Suppressor macrophage treated with lipopolysaccharide for 1 hour (primary cell): ENCODE data around the gene CCR9.
A peak's percentile ranks its signal among the peaks of the same experiment; 100 is the strongest.

Experiments used
- DNase-seq, 3 donors: peaks; one replicate each; pipeline ENCODE4 v3.0.0-alpha.2; 2020 to 2022

The CCR9 gene

DNA sequence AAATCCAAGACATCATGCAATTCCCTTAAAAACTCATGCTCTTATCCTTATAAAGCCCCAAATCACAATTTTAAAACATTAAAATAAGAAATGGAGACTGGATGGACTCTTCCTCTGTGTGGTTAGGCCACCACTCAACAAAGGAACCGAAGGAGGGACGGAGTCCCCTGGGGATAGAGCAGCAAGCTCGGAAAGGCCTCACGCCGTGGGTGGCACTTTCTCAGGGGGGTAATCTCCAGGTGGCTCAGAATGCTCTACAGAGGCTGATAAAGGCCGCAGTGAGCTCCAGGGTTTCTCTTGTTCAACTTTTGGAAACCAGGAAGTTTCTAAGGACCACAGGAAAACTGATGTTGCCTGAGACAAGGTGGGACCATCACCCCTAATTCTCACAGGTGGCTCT lies 23.2 kb downstream of the CCR9 start:
- no peak for DNase-seq

GRCh38 chr3:45910892-45911291 lies 24.5 kb downstream of the CCR9 start:
- DNase-seq, result no peak

GRCh38 chr3:45911511-45912226 lies 25.3 kb downstream of the CCR9 start:
- DNase-seq, result no peak

DNA sequence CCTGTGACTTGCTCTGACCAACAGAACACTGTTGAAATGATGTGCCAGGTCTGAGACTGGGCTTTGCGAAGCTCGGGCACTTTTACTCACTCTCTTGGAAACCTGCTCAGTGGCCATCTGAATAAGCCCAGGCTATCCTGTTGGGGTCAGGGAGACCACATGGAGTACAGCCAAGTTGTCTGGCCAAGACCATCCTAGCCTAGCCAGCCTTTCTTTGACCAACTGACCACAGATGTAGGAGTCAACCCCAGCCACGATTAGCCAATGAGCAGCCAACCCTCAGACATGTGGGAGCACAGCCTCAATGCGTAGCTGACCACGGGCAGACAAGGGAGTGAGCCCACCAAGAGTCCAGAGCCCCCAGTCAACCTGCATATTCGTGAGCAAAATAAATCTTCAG lies 26.1 kb downstream of the CCR9 start:
- DNase-seq, result no peak

DNA sequence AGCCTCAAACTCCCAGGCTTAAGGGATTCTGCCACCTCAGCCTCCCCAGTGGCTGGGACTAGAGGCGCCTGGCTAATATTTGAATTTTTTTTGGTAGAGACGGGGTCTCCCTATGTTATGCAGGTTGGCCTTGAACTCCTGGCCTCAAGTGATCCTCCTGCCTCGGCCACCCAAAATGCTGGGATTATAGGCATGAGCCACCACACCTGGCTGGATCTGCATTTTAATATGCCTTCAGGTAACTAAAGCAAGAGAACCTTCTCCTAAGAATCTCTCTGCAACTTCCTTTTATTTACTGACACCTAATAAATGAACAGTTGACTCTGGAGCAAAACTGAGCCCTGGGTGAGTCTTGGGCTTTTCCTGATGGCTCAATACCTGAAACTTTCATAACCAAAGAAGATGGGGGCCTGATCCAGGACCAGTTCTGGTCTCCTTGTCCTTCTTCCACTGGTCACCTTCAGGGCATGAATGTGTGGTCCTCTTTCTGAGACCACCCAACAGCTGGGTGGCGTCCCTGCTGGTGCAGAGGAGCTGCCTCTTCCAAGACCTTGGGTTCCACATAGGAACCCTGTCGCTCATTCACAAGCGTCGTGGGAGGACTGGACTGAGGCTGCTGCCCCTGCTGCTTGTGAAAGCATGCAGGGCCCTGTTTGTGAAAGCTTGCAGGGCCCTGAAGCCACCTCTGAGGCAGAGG lies 28.2 kb downstream of the CCR9 start:
- DNase-seq, result no peak

DNA sequence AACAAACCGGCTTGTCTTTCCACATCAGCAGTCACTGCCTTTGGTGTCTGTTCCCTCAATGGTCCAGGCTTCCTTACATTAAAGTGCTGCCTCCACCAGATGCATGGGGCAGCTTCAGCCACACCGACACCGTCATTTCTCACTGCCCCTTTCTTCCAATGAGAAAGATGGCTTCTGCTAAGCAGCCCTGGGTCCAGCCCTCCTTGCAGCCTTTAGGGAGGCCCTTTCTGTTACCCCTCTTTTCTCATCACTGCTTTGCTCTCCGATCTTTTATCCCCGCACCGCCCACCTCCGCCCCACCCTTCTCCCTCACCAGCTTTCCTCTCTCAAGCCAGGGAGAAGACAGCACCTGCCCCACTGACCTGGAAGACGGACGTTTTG lies 28.7 kb downstream of the CCR9 start:
- DNase-seq, result no peak

GRCh38 chr3:45915518-45916231 lies 29.3 kb downstream of the CCR9 start:
- DNase-seq, result peak; percentile 58 to 71 (median 68)

GRCh38 chr3:45917146-45917898 lies 31.0 kb downstream of the CCR9 start:
- DNase-seq, result no peak

GRCh38 chr3:45921158-45922038 lies 35.1 kb downstream of the CCR9 start:
- no peak for DNase-seq

- DNase-seq, result no peak
Measured at GRCh38 chr3:45922039-45922326, 35.6 kb downstream of the CCR9 start.

DNA sequence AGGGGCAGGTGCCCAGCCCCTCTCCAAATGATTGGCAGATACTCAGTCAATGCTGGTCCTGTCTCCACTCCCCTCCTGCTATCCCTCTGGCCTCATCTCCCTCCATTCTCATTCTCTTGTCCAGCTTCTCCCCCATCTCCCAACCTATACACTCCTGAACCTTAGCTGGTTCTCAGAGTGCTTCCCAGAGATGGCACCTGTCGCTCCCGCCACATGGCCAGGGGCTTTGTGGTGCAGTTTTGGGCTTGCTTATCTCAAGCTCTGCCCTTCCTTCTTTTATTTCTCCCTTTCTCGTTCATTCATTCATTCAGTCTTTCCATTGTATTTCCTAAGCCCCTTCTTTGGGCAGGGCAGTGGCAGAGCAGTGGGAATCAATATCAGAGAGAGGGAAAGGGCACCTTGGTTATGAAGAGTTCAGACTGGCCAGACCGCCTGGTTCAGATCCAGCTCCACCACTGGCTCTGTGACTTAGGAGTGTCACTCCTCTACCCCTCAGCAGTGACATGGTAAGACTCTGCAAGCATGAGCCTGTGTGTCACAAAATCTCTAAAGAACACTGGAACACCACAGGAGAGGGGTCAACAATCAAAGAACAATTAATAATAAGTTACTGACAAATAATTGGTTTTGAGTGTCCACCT lies 36.7 kb downstream of the CCR9 start:
- DNase-seq, result no peak

DNA sequence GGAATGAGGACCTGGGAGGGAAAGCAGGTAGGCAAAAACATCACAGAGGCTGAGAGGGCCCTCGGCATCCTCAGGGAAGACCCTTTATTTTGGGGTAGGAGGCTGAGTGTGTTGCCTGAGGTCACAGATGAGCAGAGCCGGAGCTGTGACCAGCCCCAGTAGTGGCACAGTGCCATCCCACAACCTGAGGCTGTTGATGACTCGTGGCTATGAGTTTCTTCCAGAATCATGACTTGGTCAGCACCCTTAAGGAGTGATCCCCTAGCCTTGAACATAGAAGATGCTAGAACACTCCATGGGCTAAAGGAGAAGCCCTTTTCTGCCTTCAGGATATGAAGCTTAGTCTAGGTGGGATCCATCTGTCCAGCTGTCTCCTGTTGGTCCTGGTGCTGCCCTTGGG lies 37.4 kb downstream of the CCR9 start:
- no peak for DNase-seq

DNA sequence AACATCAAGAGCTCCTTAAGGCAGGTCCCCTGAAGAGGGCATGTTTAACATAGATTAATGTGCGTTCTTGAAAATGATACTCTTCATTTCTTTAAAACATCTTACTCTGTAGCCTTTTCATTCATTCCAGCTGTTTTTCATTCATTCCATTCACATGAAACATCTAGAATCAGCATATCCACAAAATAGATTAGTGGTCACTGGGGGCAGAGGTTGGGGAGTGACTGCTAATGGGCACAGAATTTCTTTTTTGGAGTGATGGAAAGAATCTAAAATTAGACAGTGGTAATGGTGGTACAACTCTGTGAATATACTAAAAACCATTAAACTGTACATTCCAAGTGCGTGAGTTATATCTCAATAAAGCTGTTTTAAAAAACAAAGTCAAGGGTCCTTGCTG lies 41.5 kb downstream of the CCR9 start:
- no peak for DNase-seq

DNA sequence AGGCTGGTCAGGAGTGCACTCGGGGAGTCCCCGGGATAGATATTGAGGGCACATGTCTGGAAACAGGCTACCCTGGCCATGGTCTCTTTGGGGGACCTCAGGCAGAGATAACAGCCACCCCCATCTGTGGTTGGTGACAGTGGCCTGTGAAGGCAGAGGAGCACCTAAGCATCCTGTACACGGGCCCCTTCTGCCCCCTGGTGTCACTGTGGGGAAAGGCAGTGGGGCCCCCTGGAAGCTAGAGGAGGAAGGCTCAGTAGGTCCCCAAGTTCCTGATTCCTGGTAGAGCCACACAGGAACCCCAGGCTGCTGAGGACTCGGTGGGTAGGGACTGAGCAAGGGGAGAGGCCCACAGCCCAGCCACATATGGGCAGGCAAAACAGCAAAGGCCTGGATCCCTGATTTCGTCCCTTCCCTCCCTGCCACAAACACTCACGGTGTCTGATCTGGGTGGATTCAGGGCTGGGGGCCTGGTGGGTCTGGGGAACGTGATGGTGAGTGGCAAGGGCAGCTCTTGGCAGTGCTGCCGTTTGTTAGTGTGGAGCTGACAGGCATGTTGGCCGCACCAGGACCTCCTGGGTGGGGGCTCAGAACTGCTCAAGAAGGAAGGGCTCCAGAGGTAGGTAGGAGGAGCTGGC lies 42.8 kb downstream of the CCR9 start:
- DNase-seq, result peak; percentile 58 to 76 (median 68)

DNA sequence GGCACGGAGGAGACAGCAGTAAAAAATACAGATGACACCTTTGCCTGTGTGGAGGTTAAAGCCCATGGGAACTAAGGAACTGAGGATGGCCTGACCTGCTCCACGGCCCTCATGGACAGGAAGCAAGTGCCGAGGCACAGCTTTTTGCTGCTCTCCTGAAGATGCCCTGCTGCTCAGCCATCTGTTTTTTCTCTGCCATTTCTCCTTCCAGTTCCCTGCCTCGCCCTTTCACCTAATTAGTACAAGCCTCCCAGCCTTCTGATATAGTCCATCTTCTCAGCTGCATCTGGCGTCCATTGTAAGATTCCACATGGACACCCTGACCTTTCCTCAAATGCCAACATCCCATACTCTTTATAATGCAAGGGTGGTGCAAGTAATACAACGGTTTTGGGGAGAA lies 45.2 kb downstream of the CCR9 start:
- DNase-seq, result no peak

GRCh38 chr3:45932112-45932511 lies 45.8 kb downstream of the CCR9 start:
- DNase-seq, result peak; percentile 68 to 77 (median 76)

DNA sequence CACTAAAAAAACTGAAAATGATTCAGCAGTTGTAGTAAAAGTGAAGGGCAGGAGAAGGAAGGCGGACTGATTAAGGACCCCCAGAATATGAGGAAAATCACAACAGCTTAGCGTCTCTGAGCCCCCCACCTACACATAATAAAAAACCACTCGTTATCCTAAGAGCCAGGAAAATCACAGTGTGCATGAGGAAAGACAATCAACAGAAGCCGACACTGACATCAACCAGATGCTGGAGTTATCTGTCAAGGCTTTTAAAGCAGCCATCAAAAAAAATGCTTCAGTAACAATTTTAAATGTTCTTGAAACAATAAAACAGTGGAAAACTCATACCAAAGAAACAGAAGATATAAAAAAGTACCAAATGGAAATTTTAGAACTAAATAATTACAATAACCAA lies 47.2 kb downstream of the CCR9 start:
- no peak for DNase-seq

- DNase-seq, result no peak
Measured at GRCh38 chr3:45936261-45936660, 49.9 kb downstream of the CCR9 start.

- DNase-seq, result no peak
Measured at GRCh38 chr3:45937206-45938042, 51.1 kb downstream of the CCR9 start.

DNA sequence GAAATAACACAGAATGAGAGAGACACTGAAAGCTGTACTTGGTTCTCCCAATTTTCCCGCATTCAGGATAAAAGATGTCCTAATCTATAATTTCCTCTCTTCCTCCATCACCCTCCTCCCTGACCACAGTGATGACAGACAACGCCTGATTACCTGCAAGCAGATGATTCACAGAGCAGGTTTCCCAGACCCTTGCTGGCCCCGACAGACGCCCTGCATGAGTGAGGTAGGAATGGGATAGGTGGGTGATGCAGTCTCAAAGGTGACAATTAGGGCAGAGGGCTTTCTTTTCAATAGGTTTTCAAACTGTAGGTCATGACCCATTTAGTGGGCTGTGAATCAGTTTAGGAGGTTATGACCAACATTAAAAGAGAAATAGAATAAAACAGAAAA lies 51.7 kb downstream of the CCR9 start:
- DNase-seq, result no peak

DNA sequence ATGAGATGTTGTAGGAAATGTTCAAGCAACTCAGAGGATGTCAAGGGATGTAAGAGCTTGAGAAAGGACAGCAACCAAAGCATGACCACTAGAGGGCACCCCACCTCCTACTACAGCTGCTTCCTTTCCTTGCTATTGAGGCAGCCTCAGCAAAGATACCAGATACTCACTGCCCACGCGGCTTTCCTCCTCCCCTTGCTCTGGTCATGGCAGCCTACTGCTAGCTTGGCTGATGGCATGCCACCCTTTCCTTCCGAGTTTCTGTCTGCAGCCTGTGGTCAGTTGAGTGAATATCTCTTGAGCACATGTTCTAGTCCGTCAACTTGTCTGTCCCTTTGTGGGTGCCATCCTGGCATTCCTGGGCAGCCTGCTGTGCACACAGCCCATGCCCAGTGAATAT lies 52.5 kb downstream of the CCR9 start:
- DNase-seq, result peak; percentile 91 to 95 (median 94)
